HUES64 (cell line): ENCODE data around the gene KDM7A.

Experiments used
- H3K27ac ChIP-seq: 2 replicates; pipeline ENCODE4 v1.7.0; 2013; ENCODE audit warnings: low read depth, low read length, inconsistent platforms
- H3K27me3 ChIP-seq: 2 replicates; pipeline ENCODE4 v1.6.1; 2013; ENCODE audit warnings: mild to moderate bottlenecking, low read length; ENCODE audit not compliant: insufficient read depth
- H3K36me3 ChIP-seq: 2 replicates; pipeline ENCODE4 v1.6.1; 2013; ENCODE audit warnings: mild to moderate bottlenecking, low read length; ENCODE audit not compliant: insufficient read depth
- H3K4me1 ChIP-seq: 2 replicates; pipeline ENCODE4 v1.6.1; 2013; ENCODE audit warnings: mild to moderate bottlenecking, low read length, moderate library complexity; ENCODE audit not compliant: insufficient read depth
- H3K4me3 ChIP-seq: 2 replicates; pipeline ENCODE4 v1.5.1; 2013; ENCODE audit warnings: mild to moderate bottlenecking, low read length, moderate library complexity
- H3K9ac ChIP-seq: 2 replicates; pipeline ENCODE4 v1.6.1; 2013; ENCODE audit warnings: mild to moderate bottlenecking, low read depth, low read length
- H3K9me3 ChIP-seq: 2 replicates; pipeline ENCODE4 v1.6.1; 2013; ENCODE audit warnings: low read depth, low read length; ENCODE audit not compliant: insufficient read depth
- WGBS: fragments of 150-250, 120-280 bp; methylation state at CpG from one replicate; pipeline ENCODE4 v1.1.7; 2013; ENCODE audit warnings: missing lambda C conversion rate; 5-methylcytosine and 5-hydroxymethylcytosine counted together

Gene KDM7A

GRCh38 chr7:140061607-140061930, 115.2 kb downstream of the KDM7A start:
- Histone ChIP-seq H3K9ac (no peak overlapping the region), H3K27me3 (peaks cover 39% of the 10 kb centered on the region), H3K36me3 (no peaks in the 10 kb centered on the region), H3K4me1 (no peaks in the 10 kb centered on the region), H3K9me3 (peaks cover under 1% of the 10 kb centered on the region; the same call in 1 of the 2 replicates), H3K4me3 (no peak overlapping the region), H3K27ac (no peak overlapping the region)
- 82% methylated on average over 2 of the region's 2 CpGs for WGBS

GRCh38 chr7:140060788-140061606, 115.8 kb downstream of the KDM7A start:
- Histone ChIP-seq H3K9ac (no peak overlapping the region), H3K4me1 (no peaks in the 10 kb centered on the region), H3K4me3 (no peak overlapping the region), H3K27me3 (peaks cover 39% of the 10 kb centered on the region), H3K9me3 (no peaks in the 10 kb centered on the region), H3K27ac (no peak overlapping the region), H3K36me3 (no peaks in the 10 kb centered on the region)
- 95% methylated on average over 10 of the region's 11 CpGs for WGBS

- H3K9ac ChIP-seq: no peak overlapping the region
- H3K4me1 ChIP-seq: no peaks in the 10 kb centered on the region
- 90% methylated on average over 3 of the region's 3 CpGs for WGBS
- no peaks in the 10 kb centered on the region for H3K9me3 ChIP-seq
- H3K36me3 ChIP-seq: no peaks in the 10 kb centered on the region
- no peak overlapping the region for H3K27ac ChIP-seq
- no peak overlapping the region for H3K4me3 ChIP-seq
- peaks cover 39% of the 10 kb centered on the region for H3K27me3 ChIP-seq
Measured at GRCh38 chr7:140060243-140060630, 116.5 kb downstream of the KDM7A start.

DNA sequence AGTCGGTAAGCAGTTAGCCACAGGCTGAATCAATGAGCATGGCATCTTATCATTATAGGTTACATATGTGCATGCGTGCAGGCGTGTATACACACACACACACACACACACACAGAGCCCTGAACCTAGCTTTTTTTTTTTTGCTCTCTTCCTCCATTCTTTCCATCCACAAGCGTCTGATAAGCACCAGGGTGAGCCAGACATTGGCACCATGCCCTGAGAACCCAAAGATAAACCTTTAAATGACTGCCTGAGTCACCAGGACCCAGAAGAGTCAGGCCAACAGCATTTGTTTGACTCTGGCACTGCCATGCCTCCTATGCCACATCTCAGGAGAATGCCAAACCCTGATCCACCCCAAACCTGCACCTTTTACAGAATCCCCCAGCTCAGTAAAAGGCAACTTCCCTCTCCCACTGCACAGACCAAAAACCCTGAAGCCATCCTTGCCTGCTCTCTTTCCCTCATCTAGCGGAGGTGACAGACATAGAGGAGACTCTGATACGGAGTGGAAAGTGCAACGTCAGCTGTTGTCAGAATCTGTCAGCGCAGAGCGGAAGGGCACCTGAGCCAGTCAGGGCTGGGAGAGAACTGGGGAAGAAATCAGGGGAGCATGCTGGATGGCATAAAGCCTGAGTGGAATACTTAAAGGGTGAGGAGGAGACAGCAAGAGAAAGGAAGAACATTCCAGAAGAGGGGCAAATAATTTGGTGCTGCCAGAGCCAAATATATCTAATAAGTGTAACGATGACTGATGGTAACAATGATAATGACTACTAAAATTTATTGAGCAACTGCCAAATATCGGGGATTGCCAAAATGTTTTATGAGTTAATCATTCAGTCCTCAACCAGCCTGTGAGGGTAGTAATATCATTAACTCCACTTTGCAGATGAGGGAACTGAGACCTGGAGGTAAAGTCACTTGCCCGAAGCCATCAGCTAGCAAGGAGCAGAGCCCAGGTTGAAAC, 117.2 kb downstream of the KDM7A start:
- WGBS: 92% methylated on average over 12 of the region's 12 CpGs
- Histone ChIP-seq H3K27ac (no peak overlapping the region), H3K9ac (no peak overlapping the region), H3K36me3 (no peaks in the 10 kb centered on the region), H3K4me3 (no peak overlapping the region), H3K4me1 (no peaks in the 10 kb centered on the region), H3K9me3 (no peaks in the 10 kb centered on the region), H3K27me3 (peaks cover 39% of the 10 kb centered on the region)

- H3K4me3 ChIP-seq: no peak overlapping the region
- no peaks in the 10 kb centered on the region for H3K4me1 ChIP-seq
- no peaks in the 10 kb centered on the region for H3K36me3 ChIP-seq
- 95% methylated on average over 7 of the region's 7 CpGs for WGBS
- no peaks in the 10 kb centered on the region for H3K9me3 ChIP-seq
- peaks cover 30% of the 10 kb centered on the region for H3K27me3 ChIP-seq
- no peak overlapping the region for H3K9ac ChIP-seq
- no peak overlapping the region for H3K27ac ChIP-seq
Measured at GRCh38 chr7:140058517-140058916, 118.3 kb downstream of the KDM7A start.

DNA sequence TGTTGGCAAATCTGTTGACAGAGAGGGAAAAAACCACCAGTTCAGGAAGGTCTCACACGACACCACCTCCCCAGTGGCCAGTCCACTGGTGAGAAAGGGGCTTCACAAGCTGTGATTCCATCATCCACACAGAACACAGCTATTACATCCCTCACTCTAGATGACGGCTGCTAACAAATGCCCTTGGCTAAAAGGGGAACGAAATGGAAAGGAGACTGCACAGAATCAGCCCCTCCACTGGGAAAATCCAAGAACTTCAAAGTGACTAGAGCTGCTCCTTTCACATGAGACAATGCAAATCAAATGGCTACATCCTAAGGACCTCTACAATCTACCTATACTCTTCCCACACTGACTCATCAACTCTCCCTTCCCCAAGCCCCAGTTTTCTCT, 119.6 kb downstream of the KDM7A start:
- WGBS: 91% methylated on average over 3 of the region's 3 CpGs
- peaks cover 17% of the 10 kb centered on the region for H3K27me3 ChIP-seq
- no peak overlapping the region for H3K27ac ChIP-seq
- no peaks in the 10 kb centered on the region for H3K9me3 ChIP-seq
- H3K9ac ChIP-seq: no peak overlapping the region
- H3K4me3 ChIP-seq: no peak overlapping the region
- H3K4me1 ChIP-seq: no peaks in the 10 kb centered on the region
- H3K36me3 ChIP-seq: no peaks in the 10 kb centered on the region

DNA sequence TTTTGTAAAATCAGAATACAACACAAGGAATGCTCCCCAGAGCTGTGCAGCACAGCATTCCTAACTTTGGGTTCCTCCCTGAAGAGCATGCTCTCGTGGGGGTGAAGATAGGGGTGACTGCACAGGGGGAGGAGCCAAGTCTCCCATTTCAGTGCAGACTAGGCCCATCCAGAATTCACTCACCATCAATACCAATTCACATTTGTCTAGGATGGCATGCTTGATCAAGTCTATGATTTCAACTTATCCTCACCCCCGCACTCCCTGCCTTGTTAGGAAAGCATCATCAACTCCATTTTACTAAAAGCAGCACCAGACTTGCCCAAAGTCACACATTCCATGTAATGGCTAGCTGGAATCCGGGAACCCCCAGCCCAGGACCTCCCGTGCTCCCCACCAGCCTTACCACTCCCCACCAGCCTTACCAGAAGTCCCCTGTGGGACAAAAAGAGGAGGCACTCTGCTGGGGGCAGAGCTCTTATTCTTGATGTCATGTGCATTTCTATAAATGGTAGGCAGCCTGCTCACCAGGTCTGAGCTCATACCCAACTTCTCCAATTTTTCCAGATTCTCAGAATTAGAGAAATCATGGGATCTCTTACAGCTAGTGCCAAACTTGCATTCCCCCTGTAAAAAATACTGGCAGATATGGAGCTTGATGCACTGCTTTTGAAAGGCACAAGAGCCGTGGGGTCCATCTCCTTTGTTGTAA, 120.2 kb downstream of the KDM7A start:
- peaks cover 11% of the 10 kb centered on the region for H3K27me3 ChIP-seq
- no peak overlapping the region for H3K9ac ChIP-seq
- no peaks in the 10 kb centered on the region for H3K4me1 ChIP-seq
- no peaks in the 10 kb centered on the region for H3K36me3 ChIP-seq
- no peaks in the 10 kb centered on the region for H3K9me3 ChIP-seq
- H3K4me3 ChIP-seq: no peak overlapping the region
- H3K27ac ChIP-seq: no peak overlapping the region
- WGBS: 96% methylated on average over 5 of the region's 5 CpGs

GRCh38 chr7:140055833-140056232, 121.0 kb downstream of the KDM7A start:
- H3K27me3 ChIP-seq: peaks cover 4% of the 10 kb centered on the region; the same call in 1 of the 2 replicates
- no peak overlapping the region for H3K4me3 ChIP-seq
- WGBS: 98% methylated on average over 2 of the region's 2 CpGs
- no peak overlapping the region for H3K9ac ChIP-seq
- no peak overlapping the region for H3K27ac ChIP-seq
- H3K4me1 ChIP-seq: no peaks in the 10 kb centered on the region
- H3K9me3 ChIP-seq: no peaks in the 10 kb centered on the region
- H3K36me3 ChIP-seq: no peaks in the 10 kb centered on the region

DNA sequence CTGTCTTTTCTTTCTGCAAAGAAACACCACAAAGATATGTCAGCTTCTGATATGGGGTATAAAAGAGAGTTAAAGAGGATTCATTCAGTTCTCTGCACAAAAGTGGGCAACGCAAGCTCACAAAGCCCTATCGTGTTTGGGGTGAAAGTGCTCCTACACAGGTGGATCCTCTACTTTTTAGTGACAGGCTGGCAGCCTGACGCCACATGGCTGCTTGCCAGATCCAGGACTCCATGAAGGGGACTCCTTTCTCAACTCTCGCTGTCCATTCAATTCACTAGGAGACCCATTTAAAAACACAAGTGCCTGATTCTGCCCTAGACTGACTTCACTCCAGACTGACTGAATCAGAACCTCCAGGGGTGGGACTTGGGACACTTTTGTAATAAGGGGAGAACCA, 122.0 kb downstream of the KDM7A start:
- 96% methylated on average over 4 of the region's 4 CpGs for WGBS
- no peaks in the 10 kb centered on the region for H3K36me3 ChIP-seq

GRCh38 chr7:140053812-140054539, 122.8 kb downstream of the KDM7A start:
- Histone ChIP-seq H3K27ac (no peak overlapping the region), H3K27me3 (no peaks in the 10 kb centered on the region), H3K9me3 (no peaks in the 10 kb centered on the region), H3K9ac (no peak overlapping the region), H3K4me1 (no peaks in the 10 kb centered on the region), H3K4me3 (no peak overlapping the region), H3K36me3 (no peaks in the 10 kb centered on the region)
- WGBS: 94% methylated on average over 3 of the region's 3 CpGs

More for the DNA sequence above, 122.0 kb downstream of the KDM7A start:
- no peak overlapping the region for H3K27ac ChIP-seq
- H3K4me3 ChIP-seq: no peak overlapping the region
- no peaks in the 10 kb centered on the region for H3K4me1 ChIP-seq
- H3K9ac ChIP-seq: no peak overlapping the region
- no peaks in the 10 kb centered on the region for H3K9me3 ChIP-seq
- no peaks in the 10 kb centered on the region for H3K27me3 ChIP-seq
